ENCODE results near the gene SLC20A1. TPM values are rescaled to one million over a fixed set of nuclear protein-coding genes. Genes with fewer than 3 reads are reported as not detected.
"Not testable (repeated sequence)": the region's sequence is repeated elsewhere in the genome, so short reads cannot be mapped to it uniquely, and the experiment has no call there.

Gene SLC20A1
- total RNA-seq, 1 donor from 2014 or later: 54.6 TPM

DNA sequence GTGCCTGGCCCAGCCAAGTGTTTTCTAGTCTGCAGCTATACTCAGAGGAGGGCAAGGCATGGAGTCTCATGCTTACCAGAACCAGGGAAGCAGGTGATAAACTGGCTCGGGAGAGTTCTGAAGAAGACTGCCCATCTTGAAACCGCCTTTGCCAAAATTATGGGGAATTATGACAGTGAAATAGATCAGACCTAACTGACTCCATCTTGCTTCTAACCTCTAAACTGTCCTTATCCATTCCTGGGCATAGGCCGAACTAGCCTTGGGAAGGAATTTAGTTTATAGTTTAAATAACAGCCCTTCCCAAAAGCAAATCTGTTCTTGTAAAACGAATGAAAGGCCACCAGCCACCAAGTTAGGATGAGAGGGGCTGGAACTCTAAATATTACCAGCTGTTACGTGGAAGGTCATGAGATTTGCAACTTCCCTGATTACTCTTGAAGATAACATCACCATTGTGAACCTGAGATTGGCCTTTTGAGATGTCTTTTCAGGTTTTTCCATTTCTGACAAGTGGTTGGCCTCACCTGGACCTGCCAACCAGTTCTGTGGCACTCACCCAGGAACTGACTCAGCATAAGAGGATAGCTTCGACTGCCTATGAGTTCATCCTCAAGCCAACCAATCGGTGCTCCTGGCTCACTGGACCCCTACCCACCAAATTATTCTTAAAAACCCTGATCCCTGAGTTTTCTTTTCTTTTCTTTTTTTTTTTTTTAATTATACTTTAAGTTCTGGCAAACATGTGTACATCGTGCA lies 37.9 kb upstream of the SLC20A1 start:
- Mint-ChIP-seq H3K27ac (no peak overlapping the region), H3K4me1 (no peaks in the 10 kb centered on the region), H3K4me3 (no peak overlapping the region), H3K36me3 (ENCODE audit: low read depth) (no peaks in the 10 kb centered on the region), H3K9me3 (no peaks in the 10 kb centered on the region), H3K27me3 (peaks cover under 1% of the 10 kb centered on the region)
- TF ChIP-seq, protein P1, sequence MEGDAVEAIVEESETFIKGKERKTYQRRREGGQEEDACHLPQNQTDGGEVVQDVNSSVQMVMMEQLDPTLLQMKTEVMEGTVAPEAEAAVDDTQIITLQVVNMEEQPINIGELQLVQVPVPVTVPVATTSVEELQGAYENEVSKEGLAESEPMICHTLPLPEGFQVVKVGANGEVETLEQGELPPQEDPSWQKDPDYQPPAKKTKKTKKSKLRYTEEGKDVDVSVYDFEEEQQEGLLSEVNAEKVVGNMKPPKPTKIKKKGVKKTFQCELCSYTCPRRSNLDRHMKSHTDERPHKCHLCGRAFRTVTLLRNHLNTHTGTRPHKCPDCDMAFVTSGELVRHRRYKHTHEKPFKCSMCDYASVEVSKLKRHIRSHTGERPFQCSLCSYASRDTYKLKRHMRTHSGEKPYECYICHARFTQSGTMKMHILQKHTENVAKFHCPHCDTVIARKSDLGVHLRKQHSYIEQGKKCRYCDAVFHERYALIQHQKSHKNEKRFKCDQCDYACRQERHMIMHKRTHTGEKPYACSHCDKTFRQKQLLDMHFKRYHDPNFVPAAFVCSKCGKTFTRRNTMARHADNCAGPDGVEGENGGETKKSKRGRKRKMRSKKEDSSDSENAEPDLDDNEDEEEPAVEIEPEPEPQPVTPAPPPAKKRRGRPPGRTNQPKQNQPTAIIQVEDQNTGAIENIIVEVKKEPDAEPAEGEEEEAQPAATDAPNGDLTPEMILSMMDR (IDR thresholded peaks at IDR 0.05): no peak
- POLR2A ChIA-PET: no interaction called here
- intact Hi-C loops (cut with micrococcal nuclease): no loop called here
- DNase-seq (no peak), ATAC-seq (ENCODE audit: low read depth) (no peak)
- CTCF ChIA-PET: interaction anchor here (1.0 kb wide), 1 partner anchor 118 kb away, joined by 3 read pairs; no protein-coding TSS in a partner anchor

DNA sequence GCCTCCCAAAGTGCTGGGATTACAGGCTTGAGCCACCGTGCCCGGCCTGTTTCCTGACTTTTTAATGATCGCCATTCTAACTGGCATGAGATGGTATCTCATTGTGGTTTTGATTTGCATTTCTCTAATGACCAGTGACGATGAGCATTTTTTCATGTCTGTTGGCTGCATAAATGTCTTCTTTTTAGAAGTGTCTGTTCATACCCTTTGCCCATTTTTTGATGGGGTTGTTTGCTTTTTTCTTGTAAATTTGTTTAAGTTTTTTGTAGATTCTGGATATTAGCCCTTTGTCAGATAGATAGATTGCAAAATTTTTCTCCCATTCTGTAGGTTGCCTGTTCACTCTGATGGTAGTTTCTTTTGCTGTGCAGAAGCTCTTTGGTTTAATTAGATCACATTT lies 36.4 kb upstream of the SLC20A1 start:
- H3K36me3 Mint-ChIP-seq (ENCODE audit: low read depth); CTCF ChIA-PET; intact Hi-C loops (cut with micrococcal nuclease); H3K4me3 Mint-ChIP-seq; H3K9me3 Mint-ChIP-seq; DNase-seq; H3K27me3 Mint-ChIP-seq; ATAC-seq (ENCODE audit: low read depth); H3K27ac Mint-ChIP-seq; H3K4me1 Mint-ChIP-seq; POLR2A ChIA-PET: not testable (repeated sequence)

DNA sequence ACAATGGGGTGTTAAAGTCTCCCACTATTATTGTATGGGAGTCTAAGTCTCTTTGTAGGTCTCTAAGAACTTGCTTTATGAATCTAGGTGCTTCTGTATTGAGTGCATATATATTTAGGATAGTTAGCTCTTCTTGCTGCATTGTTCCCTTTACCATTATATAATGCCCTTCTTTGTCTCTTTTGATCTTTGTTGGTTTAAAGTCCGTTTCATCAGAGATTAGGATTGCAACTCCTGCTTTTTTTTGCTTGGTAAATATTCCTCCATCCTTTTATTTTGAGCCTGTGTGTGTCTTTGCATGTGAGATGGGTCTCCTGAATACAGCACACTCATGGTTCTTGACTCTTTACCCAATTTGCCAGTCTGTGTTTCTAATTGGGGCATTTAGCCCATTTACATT lies 33.5 kb upstream of the SLC20A1 start:
- H3K4me1 Mint-ChIP-seq; H3K27ac Mint-ChIP-seq; intact Hi-C loops (cut with micrococcal nuclease); ATAC-seq (ENCODE audit: low read depth); POLR2A ChIA-PET; H3K27me3 Mint-ChIP-seq; H3K36me3 Mint-ChIP-seq (ENCODE audit: low read depth); DNase-seq; CTCF ChIA-PET; H3K9me3 Mint-ChIP-seq; H3K4me3 Mint-ChIP-seq: not testable (repeated sequence)

DNA sequence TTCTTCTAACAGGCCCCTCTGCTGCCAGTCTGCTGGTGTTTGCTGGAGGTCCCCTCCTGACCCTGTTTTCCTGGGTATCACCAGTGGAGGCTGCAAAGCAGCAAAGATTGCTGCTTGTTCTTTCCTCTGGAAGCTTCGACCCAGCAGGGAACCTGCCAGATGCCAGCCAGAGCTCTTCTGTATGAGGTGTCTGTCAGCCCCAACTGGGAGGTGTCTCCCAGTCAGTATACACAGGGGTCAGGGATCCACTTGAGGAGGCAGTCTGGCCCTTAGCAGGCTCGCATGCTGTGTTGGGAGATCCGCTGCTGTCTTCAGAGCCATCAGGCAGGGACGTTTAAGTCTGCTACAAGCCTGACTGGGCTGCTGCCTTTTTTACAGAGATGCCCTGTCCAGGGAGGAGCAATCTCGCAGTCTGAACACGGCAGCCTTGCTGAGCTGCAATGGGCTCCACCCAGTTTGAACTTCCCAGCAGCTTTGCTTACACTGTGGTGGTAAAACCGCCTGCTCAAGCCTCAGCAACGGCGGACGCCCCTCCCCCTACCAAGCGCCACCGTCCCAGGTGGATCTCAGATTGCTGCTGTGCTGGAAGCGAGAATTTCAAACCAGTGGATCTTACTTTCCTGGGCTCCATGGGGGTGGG lies 31.4 kb upstream of the SLC20A1 start:
- peaks cover 2% of the 10 kb centered on the region for H3K27me3 Mint-ChIP-seq
- intact Hi-C loops (cut with micrococcal nuclease): no loop called here
- TF ChIP-seq, protein P1 (IDR thresholded peaks at IDR 0.05): no peak
- CTCF ChIA-PET: no interaction called here
- no peak for DNase-seq
- H3K9me3 Mint-ChIP-seq: no peaks in the 10 kb centered on the region
- ATAC-seq (ENCODE audit: low read depth): no peak
- no peak overlapping the region for H3K27ac Mint-ChIP-seq
- POLR2A ChIA-PET: no interaction called here
- no peak overlapping the region for H3K4me3 Mint-ChIP-seq
- no peaks in the 10 kb centered on the region for H3K36me3 Mint-ChIP-seq (ENCODE audit: low read depth)
- no peaks in the 10 kb centered on the region for H3K4me1 Mint-ChIP-seq

DNA sequence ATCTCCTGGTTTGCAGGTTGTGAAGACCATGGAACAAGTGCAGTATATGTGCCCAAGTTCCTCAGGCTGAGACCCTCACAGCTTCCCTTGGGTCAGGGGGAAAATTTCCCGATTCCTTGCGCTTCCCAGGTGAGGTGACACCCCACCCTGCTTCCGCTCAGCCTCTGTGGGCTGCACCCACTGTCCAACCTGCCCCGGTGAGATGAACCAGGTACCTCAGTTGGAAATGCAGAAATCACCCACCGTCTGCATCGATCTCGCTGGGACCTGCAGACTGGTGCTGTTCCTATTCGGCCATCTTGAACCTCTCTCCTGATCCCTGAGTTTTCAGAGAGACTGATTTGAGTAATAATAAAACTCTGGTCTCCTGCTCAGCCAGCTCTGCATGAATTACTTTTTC lies 30.7 kb upstream of the SLC20A1 start:
- no peak for ATAC-seq (ENCODE audit: low read depth)
- peaks cover 2% of the 10 kb centered on the region for H3K27me3 Mint-ChIP-seq
- intact Hi-C loops (cut with micrococcal nuclease): no loop called here
- CTCF ChIA-PET: no interaction called here
- POLR2A ChIA-PET: no interaction called here
- H3K4me3 Mint-ChIP-seq: no peak overlapping the region
- H3K36me3 Mint-ChIP-seq (ENCODE audit: low read depth): no peaks in the 10 kb centered on the region
- no peaks in the 10 kb centered on the region for H3K9me3 Mint-ChIP-seq
- H3K27ac Mint-ChIP-seq: no peak overlapping the region
- TF ChIP-seq, protein P1 (IDR thresholded peaks at IDR 0.05): no peak
- H3K4me1 Mint-ChIP-seq: no peaks in the 10 kb centered on the region
- no peak for DNase-seq

DNA sequence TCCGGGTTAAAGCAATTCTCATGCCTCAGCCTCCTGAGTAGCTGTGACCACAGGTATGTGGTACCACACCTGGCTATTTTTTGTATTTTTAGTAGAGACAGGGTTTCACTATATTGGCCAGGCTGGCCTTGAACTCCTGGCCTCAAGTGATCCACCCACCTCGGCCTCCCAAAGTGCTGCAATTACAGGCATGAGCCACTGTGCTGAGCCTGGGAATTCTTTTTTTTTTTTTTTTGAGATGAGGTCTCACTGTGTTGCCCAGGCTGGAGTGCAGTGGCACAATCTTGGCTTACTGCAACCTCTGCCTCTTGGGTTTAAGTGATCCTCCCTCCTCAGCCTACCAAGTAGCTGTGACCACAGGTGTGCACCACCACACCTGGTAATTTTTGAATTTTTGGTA lies 29.9 kb upstream of the SLC20A1 start:
- H3K36me3 Mint-ChIP-seq (ENCODE audit: low read depth); H3K27me3 Mint-ChIP-seq; H3K4me3 Mint-ChIP-seq; H3K4me1 Mint-ChIP-seq; ATAC-seq (ENCODE audit: low read depth); DNase-seq; H3K9me3 Mint-ChIP-seq; CTCF ChIA-PET; intact Hi-C loops (cut with micrococcal nuclease); H3K27ac Mint-ChIP-seq: not testable (repeated sequence)
- POLR2A ChIA-PET: interaction anchor here (0.7 kb wide), 1 partner anchor 94 kb away, joined by 8 read pairs; no protein-coding TSS in a partner anchor

Measured in activated B cell treated with CpG ODN at 0.5 μM for 24 hours (primary cell).